ENCODE measurements around the gene ATP2B2. TPM values are rescaled to one million over a fixed set of nuclear protein-coding genes. Genes with fewer than 3 reads are reported as not detected.

Gene ATP2B2
- total and polyA plus RNA-seq, 10 of the 15 experiments (the other 5 are each of a cell fraction or from before 2014, with no cell fraction given): 0.04 TPM; not detected in 9

GRCh38 chr3:10529809-10530208 is 24.4 kb upstream of the ATP2B2 start:
- Histone ChIP-seq H3K27ac (ENCODE audit: control insufficient read depth, insufficient read depth) (no peak overlapping the region), H3K4me1 (ENCODE audit: control insufficient read depth, insufficient read depth, low read length) (no peaks in the 10 kb centered on the region), H3K79me2 (ENCODE audit: control insufficient read depth, insufficient read depth, low read length) (no peaks in the 10 kb centered on the region), H3K9me3 (replicated peaks; ENCODE audit: control insufficient read depth, insufficient read depth, low read length) (no peaks in the 10 kb centered on the region; the same call in 2 of the 3 replicates), H3K4me2 (ENCODE audit: control insufficient read depth, insufficient read depth) (no peak overlapping the region), H4K20me1 (ENCODE audit: control insufficient read depth, insufficient read depth) (no peaks in the 10 kb centered on the region), H2AFZ (ENCODE audit: control insufficient read depth, low read depth, low read length) (no peak overlapping the region), H3K36me3 (ENCODE audit: control insufficient read depth in 2 of 2, insufficient read depth in 2 of 2, low read length in 1 of 2) (no peaks in the 10 kb centered on the region), H3K9ac (ENCODE audit: control insufficient read depth, insufficient read depth, low read length) (no peak overlapping the region), H3K27me3 (replicated peaks in 1 of 2; ENCODE audit: control insufficient read depth in 2 of 2, insufficient read depth in 2 of 2, low read length in 1 of 2) (peaks cover 0 to 2% of the 10 kb centered on the region in 2 experiments; a peak in 2 of 4 replicates), H3K4me3 (no peak overlapping the region)
- CTCF ChIA-PET: no interaction called here
- intact Hi-C loops (cut with micrococcal nuclease; ENCODE audit: unreplicated experiment) (no loop called here), in situ Hi-C loops (cut with MboI) (no loop called here)
- RAD21 ChIA-PET (ENCODE audit: unreplicated experiment): no interaction called here
- no peak for ATAC-seq
- WGBS (ENCODE audit: insufficient coverage, insufficient replicate concordance, low lambda C conversion rate, missing lambda C conversion rate): 37% methylated on average over 13 of the region's 13 CpGs
- SMC1A ChIA-PET (ENCODE audit: uncharacterized antibody, unreplicated experiment): no interaction called here
- BruUV-seq (replicated peaks): no TSS peak
- FAIRE-seq: no peak
- POLR2A ChIA-PET: no interaction called here
- TF ChIP-seq EP300 (IDR thresholded peaks at IDR 0.05; ENCODE audit: borderline replicate concordance in 1 of 2, control insufficient read depth in 1 of 2, low read depth in 2 of 2, low read length in 2 of 2) (no peak), TARDBP (IDR thresholded peaks at IDR 0.05; ENCODE audit: borderline replicate concordance) (no peak), GABPA (IDR thresholded peaks at IDR 0.05; ENCODE audit: low read depth) (no peak), SMC3 (IDR thresholded peaks at IDR 0.05; ENCODE audit: borderline replicate concordance, low read length) (no peak), SP1 (IDR thresholded peaks at IDR 0.05; ENCODE audit: low read depth, low read length) (no peak)
- TF ChIP-seq, protein P1, sequence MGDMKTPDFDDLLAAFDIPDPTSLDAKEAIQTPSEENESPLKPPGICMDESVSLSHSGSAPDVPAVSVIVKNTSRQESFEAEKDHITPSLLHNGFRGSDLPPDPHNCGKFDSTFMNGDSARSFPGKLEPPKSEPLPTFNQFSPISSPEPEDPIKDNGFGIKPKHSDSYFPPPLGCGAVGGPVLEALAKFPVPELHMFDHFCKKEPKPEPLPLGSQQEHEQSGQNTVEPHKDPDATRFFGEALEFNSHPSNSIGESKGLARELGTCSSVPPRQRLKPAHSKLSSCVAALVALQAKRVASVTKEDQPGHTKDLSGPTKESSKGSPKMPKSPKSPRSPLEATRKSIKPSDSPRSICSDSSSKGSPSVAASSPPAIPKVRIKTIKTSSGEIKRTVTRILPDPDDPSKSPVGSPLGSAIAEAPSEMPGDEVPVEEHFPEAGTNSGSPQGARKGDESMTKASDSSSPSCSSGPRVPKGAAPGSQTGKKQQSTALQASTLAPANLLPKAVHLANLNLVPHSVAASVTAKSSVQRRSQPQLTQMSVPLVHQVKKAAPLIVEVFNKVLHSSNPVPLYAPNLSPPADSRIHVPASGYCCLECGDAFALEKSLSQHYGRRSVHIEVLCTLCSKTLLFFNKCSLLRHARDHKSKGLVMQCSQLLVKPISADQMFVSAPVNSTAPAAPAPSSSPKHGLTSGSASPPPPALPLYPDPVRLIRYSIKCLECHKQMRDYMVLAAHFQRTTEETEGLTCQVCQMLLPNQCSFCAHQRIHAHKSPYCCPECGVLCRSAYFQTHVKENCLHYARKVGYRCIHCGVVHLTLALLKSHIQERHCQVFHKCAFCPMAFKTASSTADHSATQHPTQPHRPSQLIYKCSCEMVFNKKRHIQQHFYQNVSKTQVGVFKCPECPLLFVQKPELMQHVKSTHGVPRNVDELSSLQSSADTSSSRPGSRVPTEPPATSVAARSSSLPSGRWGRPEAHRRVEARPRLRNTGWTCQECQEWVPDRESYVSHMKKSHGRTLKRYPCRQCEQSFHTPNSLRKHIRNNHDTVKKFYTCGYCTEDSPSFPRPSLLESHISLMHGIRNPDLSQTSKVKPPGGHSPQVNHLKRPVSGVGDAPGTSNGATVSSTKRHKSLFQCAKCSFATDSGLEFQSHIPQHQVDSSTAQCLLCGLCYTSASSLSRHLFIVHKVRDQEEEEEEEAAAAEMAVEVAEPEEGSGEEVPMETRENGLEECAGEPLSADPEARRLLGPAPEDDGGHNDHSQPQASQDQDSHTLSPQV (IDR thresholded peaks at IDR 0.05): no peak
- TF ChIP-seq, protein P2, sequence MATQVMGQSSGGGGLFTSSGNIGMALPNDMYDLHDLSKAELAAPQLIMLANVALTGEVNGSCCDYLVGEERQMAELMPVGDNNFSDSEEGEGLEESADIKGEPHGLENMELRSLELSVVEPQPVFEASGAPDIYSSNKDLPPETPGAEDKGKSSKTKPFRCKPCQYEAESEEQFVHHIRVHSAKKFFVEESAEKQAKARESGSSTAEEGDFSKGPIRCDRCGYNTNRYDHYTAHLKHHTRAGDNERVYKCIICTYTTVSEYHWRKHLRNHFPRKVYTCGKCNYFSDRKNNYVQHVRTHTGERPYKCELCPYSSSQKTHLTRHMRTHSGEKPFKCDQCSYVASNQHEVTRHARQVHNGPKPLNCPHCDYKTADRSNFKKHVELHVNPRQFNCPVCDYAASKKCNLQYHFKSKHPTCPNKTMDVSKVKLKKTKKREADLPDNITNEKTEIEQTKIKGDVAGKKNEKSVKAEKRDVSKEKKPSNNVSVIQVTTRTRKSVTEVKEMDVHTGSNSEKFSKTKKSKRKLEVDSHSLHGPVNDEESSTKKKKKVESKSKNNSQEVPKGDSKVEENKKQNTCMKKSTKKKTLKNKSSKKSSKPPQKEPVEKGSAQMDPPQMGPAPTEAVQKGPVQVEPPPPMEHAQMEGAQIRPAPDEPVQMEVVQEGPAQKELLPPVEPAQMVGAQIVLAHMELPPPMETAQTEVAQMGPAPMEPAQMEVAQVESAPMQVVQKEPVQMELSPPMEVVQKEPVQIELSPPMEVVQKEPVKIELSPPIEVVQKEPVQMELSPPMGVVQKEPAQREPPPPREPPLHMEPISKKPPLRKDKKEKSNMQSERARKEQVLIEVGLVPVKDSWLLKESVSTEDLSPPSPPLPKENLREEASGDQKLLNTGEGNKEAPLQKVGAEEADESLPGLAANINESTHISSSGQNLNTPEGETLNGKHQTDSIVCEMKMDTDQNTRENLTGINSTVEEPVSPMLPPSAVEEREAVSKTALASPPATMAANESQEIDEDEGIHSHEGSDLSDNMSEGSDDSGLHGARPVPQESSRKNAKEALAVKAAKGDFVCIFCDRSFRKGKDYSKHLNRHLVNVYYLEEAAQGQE (IDR thresholded peaks at IDR 0.05; ENCODE audit: low read depth, low read length): no peak
- TF ChIP-seq, protein P3, sequence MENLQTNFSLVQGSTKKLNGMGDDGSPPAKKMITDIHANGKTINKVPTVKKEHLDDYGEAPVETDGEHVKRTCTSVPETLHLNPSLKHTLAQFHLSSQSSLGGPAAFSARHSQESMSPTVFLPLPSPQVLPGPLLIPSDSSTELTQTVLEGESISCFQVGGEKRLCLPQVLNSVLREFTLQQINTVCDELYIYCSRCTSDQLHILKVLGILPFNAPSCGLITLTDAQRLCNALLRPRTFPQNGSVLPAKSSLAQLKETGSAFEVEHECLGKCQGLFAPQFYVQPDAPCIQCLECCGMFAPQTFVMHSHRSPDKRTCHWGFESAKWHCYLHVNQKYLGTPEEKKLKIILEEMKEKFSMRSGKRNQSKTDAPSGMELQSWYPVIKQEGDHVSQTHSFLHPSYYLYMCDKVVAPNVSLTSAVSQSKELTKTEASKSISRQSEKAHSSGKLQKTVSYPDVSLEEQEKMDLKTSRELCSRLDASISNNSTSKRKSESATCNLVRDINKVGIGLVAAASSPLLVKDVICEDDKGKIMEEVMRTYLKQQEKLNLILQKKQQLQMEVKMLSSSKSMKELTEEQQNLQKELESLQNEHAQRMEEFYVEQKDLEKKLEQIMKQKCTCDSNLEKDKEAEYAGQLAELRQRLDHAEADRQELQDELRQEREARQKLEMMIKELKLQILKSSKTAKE (IDR thresholded peaks at IDR 0.05; ENCODE audit: low read depth, poor library complexity, severe bottlenecking): no peak
- no peak for DNase-seq (ENCODE audit: low read depth, low spot score)
